Bronchus fibroblast of lung (primary cell): ENCODE results near the gene TXNDC2. TPM values are rescaled to one million over a fixed set of nuclear protein-coding genes. Genes with fewer than 3 reads are reported as not detected.

Source experiments
- total RNA-seq: library from RNA; depleted of rRNA; stranded (reverse); fragments of >200 nt; gene quantifications from 2 replicates; pipeline ENCODE4 v1.2.3, GENCODE V29; 2015

Gene TXNDC2
- not detected in 2 replicates for total RNA-seq

GRCh38 chr18:9885170-9886004 lies at the start of gene TXNDC2:
Gene TXNDC2, plus strand, starts transcription at chr18:9885973. Its CDS starts 708 bp downstream, at chr18:9886681.

GRCh38 chr18:9913526-9914333 lies 28.0 kb downstream of the TXNDC2 start, which contains the start of gene VAPA:
Gene VAPA, plus strand, starts transcription at chr18:9914016. Its CDS starts 241 bp downstream, at chr18:9914257.

Other genes with a start within 250 kb of the TXNDC2 start
- 9.7 and 9.9 TPM in 2 replicates for gene RAB31, start 177.7 kb upstream of the TXNDC2 start, total RNA-seq
- 113 and 133 TPM in 2 replicates for gene VAPA, start 28.0 kb downstream of the TXNDC2 start, total RNA-seq